ENCODE measurements around the gene ATXN1. TPM values are rescaled to one million over a fixed set of nuclear protein-coding genes. Genes with fewer than 3 reads are reported as not detected.

Gene ATXN1
- total RNA-seq, 1 experiment from 2014 or later, result 5.6 TPM

DNA sequence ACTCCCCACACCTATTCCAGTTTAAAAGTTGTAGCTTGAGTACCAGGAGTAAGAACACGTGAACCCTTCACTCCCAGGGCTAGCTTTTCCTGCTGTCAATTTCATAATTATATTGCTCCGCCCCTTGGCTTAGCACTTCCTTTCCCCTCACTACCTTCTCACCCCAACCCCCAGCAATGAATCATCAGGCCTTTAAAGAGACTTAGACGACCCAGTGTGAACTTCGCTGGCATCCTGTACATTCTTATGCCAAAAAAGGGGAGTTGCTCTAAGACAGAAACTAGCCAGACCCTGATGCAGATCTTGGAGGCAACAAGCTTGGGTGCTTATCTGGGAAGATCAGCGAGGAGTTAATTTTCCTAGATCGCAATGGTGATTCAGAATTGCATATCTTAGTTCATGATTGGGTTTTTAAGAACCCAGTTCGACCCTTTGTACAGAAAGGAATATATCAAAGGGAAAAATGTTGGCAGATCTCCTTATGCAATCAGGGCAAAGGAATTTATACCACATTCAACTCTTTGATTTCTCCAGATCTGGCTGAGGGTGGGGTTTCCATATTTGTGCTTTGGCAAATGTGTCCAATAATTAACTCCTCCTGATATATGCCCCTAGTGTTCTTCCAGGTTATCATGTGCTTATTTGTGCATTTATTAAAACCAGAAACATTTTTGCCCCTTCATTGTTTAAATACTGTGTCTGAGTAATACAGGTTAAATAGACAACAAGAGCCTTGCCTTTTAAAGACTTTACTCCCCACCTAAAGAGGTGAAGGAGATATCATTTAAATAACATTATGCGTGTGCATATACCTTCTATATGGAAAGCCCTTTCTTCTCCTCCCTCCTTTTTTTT lies 8.1 kb upstream of the ATXN1 start:
- H3K27me3 ChIP-seq (ENCODE audit: insufficient read depth, low read length), result no peaks in the 10 kb centered on the region
- no peak overlapping the region for H2BK5ac ChIP-seq (ENCODE audit: insufficient read length, low read length)
- no peak overlapping the region for H2BK15ac ChIP-seq (ENCODE audit: low read depth, low read length)
- H3K36me3 Mint-ChIP-seq (ENCODE audit: insufficient read depth in 1 of 3, low read depth in 3 of 3), result no peaks in the 10 kb centered on the region
- no peaks in the 10 kb centered on the region for H4K20me1 ChIP-seq (ENCODE audit: control insufficient read depth, insufficient read depth, insufficient read length)
- H3K27ac Mint-ChIP-seq, result no peak overlapping the region
- no peaks in the 10 kb centered on the region for H3K79me1 ChIP-seq (ENCODE audit: insufficient read depth, low read depth, low read length, poor library complexity, severe bottlenecking)
- H2BK20ac ChIP-seq (ENCODE audit: low read depth, low read length, poor library complexity, severe bottlenecking), result no peak overlapping the region
- peaks cover 19 to 22% of the 10 kb centered on the region in 2 experiments for H3K4me1 Mint-ChIP-seq
- peak overlapping the region; percentile 6 for H3K4me2 ChIP-seq (ENCODE audit: insufficient read depth, insufficient read length, low read length)
- H3K9ac ChIP-seq (ENCODE audit: extremely low read depth, insufficient read length, low read length), result no peak overlapping the region
- H3K27ac ChIP-seq (ENCODE audit: insufficient read length, low read depth, low read length), result no peak overlapping the region
- H3K18ac ChIP-seq (ENCODE audit: insufficient read length, low read depth, low read length), result no peak overlapping the region
- no peak overlapping the region for H2AFZ ChIP-seq (ENCODE audit: low read length)
- H4K5ac ChIP-seq (ENCODE audit: insufficient read length, low read depth, low read length), result no peak overlapping the region
- H3T11ph ChIP-seq (ENCODE audit: low read length), result no peak overlapping the region
- no peak overlapping the region for H2BK120ac ChIP-seq (ENCODE audit: low read depth, low read length, poor library complexity, severe bottlenecking)
- H3K27me3 Mint-ChIP-seq (ENCODE audit: low read depth), result no peaks in the 10 kb centered on the region
- no peak overlapping the region for H4K8ac ChIP-seq (replicated peaks; ENCODE audit: insufficient read length, low read depth, low read length)
- TF ChIP-seq, protein P1, sequence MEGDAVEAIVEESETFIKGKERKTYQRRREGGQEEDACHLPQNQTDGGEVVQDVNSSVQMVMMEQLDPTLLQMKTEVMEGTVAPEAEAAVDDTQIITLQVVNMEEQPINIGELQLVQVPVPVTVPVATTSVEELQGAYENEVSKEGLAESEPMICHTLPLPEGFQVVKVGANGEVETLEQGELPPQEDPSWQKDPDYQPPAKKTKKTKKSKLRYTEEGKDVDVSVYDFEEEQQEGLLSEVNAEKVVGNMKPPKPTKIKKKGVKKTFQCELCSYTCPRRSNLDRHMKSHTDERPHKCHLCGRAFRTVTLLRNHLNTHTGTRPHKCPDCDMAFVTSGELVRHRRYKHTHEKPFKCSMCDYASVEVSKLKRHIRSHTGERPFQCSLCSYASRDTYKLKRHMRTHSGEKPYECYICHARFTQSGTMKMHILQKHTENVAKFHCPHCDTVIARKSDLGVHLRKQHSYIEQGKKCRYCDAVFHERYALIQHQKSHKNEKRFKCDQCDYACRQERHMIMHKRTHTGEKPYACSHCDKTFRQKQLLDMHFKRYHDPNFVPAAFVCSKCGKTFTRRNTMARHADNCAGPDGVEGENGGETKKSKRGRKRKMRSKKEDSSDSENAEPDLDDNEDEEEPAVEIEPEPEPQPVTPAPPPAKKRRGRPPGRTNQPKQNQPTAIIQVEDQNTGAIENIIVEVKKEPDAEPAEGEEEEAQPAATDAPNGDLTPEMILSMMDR (conservative IDR thresholded peaks at IDR 0.05), result no peak
- H3K4me3 Mint-ChIP-seq, result no peak overlapping the region; a peak in 1 of 5 replicates
- no peak overlapping the region for H2BK12ac ChIP-seq (ENCODE audit: insufficient read length, low read depth, low read length)
- no peaks in the 10 kb centered on the region for H3K79me2 ChIP-seq (ENCODE audit: insufficient read depth, low read length)
- no peak overlapping the region for H3K23ac ChIP-seq (ENCODE audit: insufficient read length, low read depth, low read length)
- peaks cover 2% of the 10 kb centered on the region; the same call in 1 of the 2 replicates for H3K4me1 ChIP-seq (ENCODE audit: insufficient read depth, low read length)
- H3K14ac ChIP-seq (ENCODE audit: insufficient read depth, low read length), result no peak overlapping the region
- no peaks in the 10 kb centered on the region for H3K9me3 ChIP-seq (ENCODE audit: control insufficient read depth, low read depth, low read length)
- no peak overlapping the region for H3K56ac ChIP-seq (ENCODE audit: insufficient read length, low read depth, low read length)
- no CpG with 5 or more reads among the region's 8 CpGs for WGBS (ENCODE audit: extremely low coverage, insufficient read length, low lambda C conversion rate)
- no peak overlapping the region for H3K4ac ChIP-seq (ENCODE audit: low read depth, low read length)
- no peaks in the 10 kb centered on the region for H3K23me2 ChIP-seq (ENCODE audit: insufficient read length, low read depth, low read length, poor library complexity, severe bottlenecking)
- no peak for DNase-seq
- no peak overlapping the region for H4K91ac ChIP-seq (ENCODE audit: insufficient read length, low read depth, low read length)
- no peak overlapping the region for H2AK5ac ChIP-seq (ENCODE audit: insufficient read length, low read length)
- no peaks in the 10 kb centered on the region for H3K9me3 Mint-ChIP-seq
